ENCODE measurements around the gene HHIPL1. TPM values are rescaled to one million over a fixed set of nuclear protein-coding genes. Genes with fewer than 3 reads are reported as not detected.

The HHIPL1 gene
- total RNA-seq, 1 experiment from 2014 or later = 2.1 TPM

DNA sequence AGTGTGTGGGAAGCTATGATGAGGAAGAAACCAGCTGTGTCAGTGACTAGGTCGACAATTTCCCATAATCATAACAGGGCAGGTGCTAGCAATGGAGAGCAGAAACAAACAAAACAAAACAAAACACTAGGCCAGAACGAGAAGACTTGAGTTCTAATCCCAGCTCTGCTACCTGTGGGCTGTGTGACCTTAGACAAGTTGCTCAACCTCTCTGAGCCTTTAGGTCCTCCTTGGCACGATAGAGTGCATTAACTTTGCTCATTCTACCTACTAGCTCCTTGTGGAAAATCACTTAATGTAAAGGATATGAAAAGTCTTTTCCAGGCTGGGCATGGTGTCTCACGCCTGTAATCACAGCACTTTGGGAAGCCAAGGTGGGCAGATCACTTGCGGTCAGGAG lies 11.2 kb downstream of the HHIPL1 start:
- Histone ChIP-seq H3K9me3 (ENCODE audit: control insufficient read depth, insufficient read depth, low read depth, low read length) (no peaks in the 10 kb centered on the region), H3K27ac (ENCODE audit: low read length) (no peak overlapping the region), H3K4me3 (ENCODE audit: low read depth in 2 of 2, low read length in 2 of 2) (no peak overlapping the region), H3K4me1 (ENCODE audit: control insufficient read depth, insufficient read depth, low read length) (no peaks in the 10 kb centered on the region; the same call in 1 of the 2 replicates), H3K36me3 (ENCODE audit: control insufficient read depth, insufficient read depth, low read length) (no peaks in the 10 kb centered on the region), H3K27me3 (ENCODE audit: control insufficient read depth, insufficient read depth, low read length) (no peaks in the 10 kb centered on the region)
- DNase-seq (ENCODE audit: low read depth, low spot score) (no peak), ATAC-seq (no peak)
- TF ChIP-seq SIN3A (IDR thresholded peaks at IDR 0.05; ENCODE audit: borderline replicate concordance, insufficient read depth, low read depth, low read length) = no peak
- TF ChIP-seq, protein P1, sequence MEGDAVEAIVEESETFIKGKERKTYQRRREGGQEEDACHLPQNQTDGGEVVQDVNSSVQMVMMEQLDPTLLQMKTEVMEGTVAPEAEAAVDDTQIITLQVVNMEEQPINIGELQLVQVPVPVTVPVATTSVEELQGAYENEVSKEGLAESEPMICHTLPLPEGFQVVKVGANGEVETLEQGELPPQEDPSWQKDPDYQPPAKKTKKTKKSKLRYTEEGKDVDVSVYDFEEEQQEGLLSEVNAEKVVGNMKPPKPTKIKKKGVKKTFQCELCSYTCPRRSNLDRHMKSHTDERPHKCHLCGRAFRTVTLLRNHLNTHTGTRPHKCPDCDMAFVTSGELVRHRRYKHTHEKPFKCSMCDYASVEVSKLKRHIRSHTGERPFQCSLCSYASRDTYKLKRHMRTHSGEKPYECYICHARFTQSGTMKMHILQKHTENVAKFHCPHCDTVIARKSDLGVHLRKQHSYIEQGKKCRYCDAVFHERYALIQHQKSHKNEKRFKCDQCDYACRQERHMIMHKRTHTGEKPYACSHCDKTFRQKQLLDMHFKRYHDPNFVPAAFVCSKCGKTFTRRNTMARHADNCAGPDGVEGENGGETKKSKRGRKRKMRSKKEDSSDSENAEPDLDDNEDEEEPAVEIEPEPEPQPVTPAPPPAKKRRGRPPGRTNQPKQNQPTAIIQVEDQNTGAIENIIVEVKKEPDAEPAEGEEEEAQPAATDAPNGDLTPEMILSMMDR (IDR thresholded peaks at IDR 0.05) = no peak
- TF ChIP-seq, protein P2, sequence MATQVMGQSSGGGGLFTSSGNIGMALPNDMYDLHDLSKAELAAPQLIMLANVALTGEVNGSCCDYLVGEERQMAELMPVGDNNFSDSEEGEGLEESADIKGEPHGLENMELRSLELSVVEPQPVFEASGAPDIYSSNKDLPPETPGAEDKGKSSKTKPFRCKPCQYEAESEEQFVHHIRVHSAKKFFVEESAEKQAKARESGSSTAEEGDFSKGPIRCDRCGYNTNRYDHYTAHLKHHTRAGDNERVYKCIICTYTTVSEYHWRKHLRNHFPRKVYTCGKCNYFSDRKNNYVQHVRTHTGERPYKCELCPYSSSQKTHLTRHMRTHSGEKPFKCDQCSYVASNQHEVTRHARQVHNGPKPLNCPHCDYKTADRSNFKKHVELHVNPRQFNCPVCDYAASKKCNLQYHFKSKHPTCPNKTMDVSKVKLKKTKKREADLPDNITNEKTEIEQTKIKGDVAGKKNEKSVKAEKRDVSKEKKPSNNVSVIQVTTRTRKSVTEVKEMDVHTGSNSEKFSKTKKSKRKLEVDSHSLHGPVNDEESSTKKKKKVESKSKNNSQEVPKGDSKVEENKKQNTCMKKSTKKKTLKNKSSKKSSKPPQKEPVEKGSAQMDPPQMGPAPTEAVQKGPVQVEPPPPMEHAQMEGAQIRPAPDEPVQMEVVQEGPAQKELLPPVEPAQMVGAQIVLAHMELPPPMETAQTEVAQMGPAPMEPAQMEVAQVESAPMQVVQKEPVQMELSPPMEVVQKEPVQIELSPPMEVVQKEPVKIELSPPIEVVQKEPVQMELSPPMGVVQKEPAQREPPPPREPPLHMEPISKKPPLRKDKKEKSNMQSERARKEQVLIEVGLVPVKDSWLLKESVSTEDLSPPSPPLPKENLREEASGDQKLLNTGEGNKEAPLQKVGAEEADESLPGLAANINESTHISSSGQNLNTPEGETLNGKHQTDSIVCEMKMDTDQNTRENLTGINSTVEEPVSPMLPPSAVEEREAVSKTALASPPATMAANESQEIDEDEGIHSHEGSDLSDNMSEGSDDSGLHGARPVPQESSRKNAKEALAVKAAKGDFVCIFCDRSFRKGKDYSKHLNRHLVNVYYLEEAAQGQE (IDR thresholded peaks at IDR 0.05; ENCODE audit: insufficient read depth in 1 of 2, low read depth in 2 of 2, low read length in 1 of 2) = no peak
- no peak for TF ChIP-seq POLR2AphosphoS5 (IDR thresholded peaks at IDR 0.05; ENCODE audit: low read depth, low read length)
- no peak for TF ChIP-seq TCF7L2 (IDR thresholded peaks at IDR 0.05; ENCODE audit: low read depth, low read length)
- ChIA-PET POLR2A (no interaction called here), CTCF (no interaction called here)
- BruUV-seq (replicated peaks) = no TSS peak
- in situ Hi-C loops (cut with HindIII; ENCODE audit: low pct_unique_long_range_greater_than_20kb, low sequenced_read_pairs) = no loop called here
- intact Hi-C loops (cut with micrococcal nuclease; ENCODE audit: unreplicated experiment) = no loop called here

DNA sequence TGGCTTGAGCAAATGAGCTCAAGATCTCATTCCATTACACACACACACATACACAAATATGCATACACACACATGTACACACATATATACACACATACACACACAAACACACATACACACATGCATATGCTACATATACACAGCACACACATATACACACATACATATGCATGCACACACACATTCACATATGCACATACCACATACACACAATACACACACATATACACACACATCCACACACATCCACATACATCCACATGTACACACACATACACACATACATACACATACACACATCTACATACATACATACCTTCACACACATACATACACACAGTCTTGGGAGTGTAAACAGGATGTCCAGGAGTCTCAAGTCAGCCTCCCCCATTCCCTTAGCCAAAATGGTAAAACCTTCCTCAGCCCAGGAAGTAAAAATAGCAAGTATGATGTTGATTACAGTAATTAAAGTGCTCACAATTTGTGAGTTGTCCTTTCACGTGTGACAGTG lies 12.8 kb downstream of the HHIPL1 start:
- intact Hi-C loops (cut with micrococcal nuclease; ENCODE audit: unreplicated experiment) = no loop called here
- no peaks in the 10 kb centered on the region; the same call in 1 of the 2 replicates for H3K4me1 ChIP-seq (ENCODE audit: control insufficient read depth, insufficient read depth, low read length)
- H3K36me3 ChIP-seq (ENCODE audit: control insufficient read depth, insufficient read depth, low read length) = no peaks in the 10 kb centered on the region
- BruUV-seq (replicated peaks) = no TSS peak
- ChIA-PET POLR2A (no interaction called here), CTCF (no interaction called here)
- H3K27ac ChIP-seq (ENCODE audit: low read length) = no peak overlapping the region
- no peak overlapping the region for H3K4me3 ChIP-seq (ENCODE audit: low read depth in 2 of 2, low read length in 2 of 2)
- in situ Hi-C loops (cut with HindIII; ENCODE audit: low pct_unique_long_range_greater_than_20kb, low sequenced_read_pairs) = no loop called here
- TF ChIP-seq, protein P1 (IDR thresholded peaks at IDR 0.05) = no peak
- no peak for TF ChIP-seq TCF7L2 (IDR thresholded peaks at IDR 0.05; ENCODE audit: low read depth, low read length)
- no peak for TF ChIP-seq POLR2AphosphoS5 (IDR thresholded peaks at IDR 0.05; ENCODE audit: low read depth, low read length)
- TF ChIP-seq SIN3A (IDR thresholded peaks at IDR 0.05; ENCODE audit: borderline replicate concordance, insufficient read depth, low read depth, low read length) = no peak
- ATAC-seq (no peak), DNase-seq (ENCODE audit: low read depth, low spot score) (no peak)
- H3K9me3 ChIP-seq (ENCODE audit: control insufficient read depth, insufficient read depth, low read depth, low read length) = no peaks in the 10 kb centered on the region
- H3K27me3 ChIP-seq (ENCODE audit: control insufficient read depth, insufficient read depth, low read length) = no peaks in the 10 kb centered on the region
